ENCODE measurements around the gene KIF17.

Gene KIF17

GRCh38 chr1:20709868-20710267 lies 7.9 kb downstream of the KIF17 start:
- no peak for DNase-seq

- no peak for DNase-seq
Measured at GRCh38 chr1:20708891-20709290, 8.9 kb downstream of the KIF17 start.

DNA sequence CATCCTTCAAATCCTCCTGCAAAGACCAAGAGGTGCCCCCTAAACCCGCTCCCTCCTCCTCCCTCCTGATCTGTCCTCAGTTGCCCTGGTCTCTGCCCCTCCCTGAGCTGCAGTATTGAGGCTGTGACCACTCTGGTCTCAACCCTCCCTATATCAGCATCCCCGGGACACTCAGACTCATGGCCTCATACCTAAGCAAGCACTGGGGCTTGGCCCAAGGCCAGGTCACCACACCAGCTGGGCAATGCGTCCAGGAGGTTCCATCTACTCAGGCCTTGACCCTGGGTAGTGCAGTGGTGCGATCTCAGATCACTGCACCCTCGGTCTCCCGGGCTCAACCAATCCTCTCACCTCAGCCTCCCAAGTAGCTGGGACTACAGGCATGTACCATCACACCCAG lies 9.8 kb downstream of the KIF17 start:
- DNase-seq, result no peak

- no peak for DNase-seq
Measured at GRCh38 chr1:20706841-20707240, 11.0 kb downstream of the KIF17 start.

GRCh38 chr1:20705203-20705755 lies 12.5 kb downstream of the KIF17 start:
- DNase-seq, result no peak

- no peak for DNase-seq
Measured at GRCh38 chr1:20704390-20705202, 13.2 kb downstream of the KIF17 start.

GRCh38 chr1:20703124-20703756 lies 14.6 kb downstream of the KIF17 start:
- no peak for DNase-seq

DNA sequence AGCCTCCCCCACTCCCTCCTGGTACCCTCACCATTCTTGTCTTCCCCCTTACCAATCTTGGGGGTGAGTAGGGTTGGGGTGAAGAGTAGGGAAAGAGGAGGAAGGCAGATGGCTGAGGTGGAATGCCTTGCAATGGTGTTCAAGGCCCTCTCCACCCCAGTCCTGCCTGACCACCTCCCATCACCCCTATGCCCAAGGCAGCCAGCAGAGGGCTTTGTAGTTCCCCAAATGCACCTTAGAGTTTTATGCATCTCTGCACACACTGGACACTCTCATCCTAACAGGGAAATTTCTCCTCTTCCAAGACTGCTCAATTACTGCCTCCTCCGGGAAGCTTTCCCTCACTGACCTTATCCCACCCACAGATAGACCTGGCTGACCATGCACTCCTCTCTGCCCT lies 15.4 kb downstream of the KIF17 start:
- no peak for DNase-seq

GRCh38 chr1:20701847-20702246 lies 16.0 kb downstream of the KIF17 start:
- no peak for DNase-seq

- no peak for DNase-seq
Measured at GRCh38 chr1:20701446-20701845, 16.4 kb downstream of the KIF17 start.

DNA sequence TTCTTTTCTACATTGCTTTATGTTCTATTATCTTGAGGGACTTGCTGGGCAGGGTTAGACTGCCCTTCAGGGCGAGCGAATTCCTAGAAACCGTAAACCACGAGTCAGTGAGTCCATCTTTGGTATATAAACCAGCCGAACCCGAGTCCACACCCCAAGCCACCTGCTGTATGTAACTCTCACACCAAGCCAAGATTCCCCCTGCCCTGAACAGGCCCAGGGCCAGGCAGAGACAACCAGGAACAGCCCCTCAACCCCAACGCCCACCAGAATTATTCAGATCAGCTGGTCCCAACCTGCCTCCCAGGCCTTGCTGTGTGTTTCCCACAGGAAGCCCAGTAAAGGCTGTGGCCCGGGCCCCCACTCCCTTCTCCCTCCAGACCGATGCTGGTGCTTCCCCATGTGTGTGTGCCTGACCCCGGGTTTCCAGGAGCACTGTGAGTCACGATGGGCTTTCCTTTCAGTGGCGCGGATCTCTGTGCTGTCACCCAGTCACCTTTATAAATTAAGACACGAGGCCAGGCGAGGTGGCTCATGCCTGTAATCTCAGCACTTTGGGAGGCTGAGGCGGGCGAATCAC lies 17.1 kb downstream of the KIF17 start:
- DNase-seq, result no peak

GRCh38 chr1:20699558-20699957 lies 18.2 kb downstream of the KIF17 start:
- DNase-seq, result no peak

- DNase-seq, result no peak
Measured at GRCh38 chr1:20698195-20698910, 19.5 kb downstream of the KIF17 start.

- DNase-seq, result no peak
Measured at GRCh38 chr1:20697563-20697962, 20.2 kb downstream of the KIF17 start.

DNA sequence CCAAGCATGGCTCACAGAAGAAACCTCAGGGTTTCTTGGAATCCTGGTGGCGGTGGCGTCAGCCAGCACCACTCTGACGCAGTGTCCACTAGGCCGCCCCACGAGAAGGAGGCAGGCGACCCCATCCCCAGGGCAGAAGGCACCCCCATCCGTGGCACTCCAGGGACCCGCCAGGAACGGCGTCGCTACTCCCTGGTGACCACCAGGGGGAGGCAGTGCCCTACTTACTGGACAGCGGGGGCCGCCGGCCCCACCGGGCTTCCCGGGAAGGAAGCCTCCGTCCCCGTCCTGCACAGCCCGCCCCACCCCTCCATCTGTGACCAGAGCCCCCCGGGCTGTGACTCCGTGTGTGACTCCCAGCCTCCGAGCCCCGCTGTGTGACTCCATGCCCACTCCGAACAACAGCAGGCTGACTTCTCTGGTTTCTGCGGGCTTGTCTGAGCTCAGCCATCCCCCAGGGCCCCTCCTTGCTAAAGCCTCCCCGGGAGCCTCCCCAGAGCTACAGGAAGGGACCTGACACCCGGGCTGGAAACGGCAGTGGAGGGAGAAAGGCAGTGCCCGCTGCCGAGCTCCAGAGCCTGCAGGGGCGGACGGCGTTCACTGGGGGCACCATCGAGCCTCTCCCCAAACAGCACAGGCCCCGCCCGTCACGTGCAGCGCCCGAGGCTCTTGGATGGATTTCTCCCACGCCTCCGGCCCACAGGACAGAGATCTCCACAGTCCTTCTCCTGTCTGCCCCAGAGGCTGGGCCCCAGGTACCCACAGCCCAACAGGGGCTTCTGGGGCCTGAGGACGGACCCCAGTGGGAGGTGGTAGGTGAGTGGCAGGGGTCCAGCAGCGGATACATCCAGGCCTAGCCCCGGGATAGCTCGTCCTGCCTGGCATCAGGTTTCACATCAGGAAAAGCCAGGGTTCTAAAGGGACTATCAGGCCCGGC lies 21.1 kb downstream of the KIF17 start:
- peak; percentile 86 for DNase-seq

- no peak for DNase-seq
Measured at GRCh38 chr1:20695515-20695914, 22.3 kb downstream of the KIF17 start.

- no peak for DNase-seq
Measured at GRCh38 chr1:20693623-20694022, 24.2 kb downstream of the KIF17 start.

DNA sequence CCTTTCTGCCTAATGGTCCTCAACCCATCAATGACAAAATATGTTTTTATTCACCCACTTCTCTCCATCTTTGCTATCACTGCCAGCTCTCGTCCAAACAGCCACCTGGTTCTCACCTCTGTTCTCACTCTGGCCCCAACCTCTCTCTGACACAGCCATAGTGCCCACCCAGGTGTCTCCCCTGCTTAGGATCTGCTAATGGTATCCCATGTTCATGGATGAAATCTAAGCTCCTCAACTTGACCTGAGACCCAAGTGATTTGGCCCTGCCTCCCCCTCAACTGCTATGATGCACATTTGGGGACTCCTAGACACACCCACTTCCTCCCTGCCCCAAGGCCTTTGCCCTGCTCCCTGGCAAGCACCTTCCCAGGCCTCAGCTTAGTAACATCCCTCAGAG lies 25.9 kb downstream of the KIF17 start:
- DNase-seq, result no peak

- no peak for DNase-seq
Measured at GRCh38 chr1:20689645-20690056, 28.2 kb downstream of the KIF17 start.

- DNase-seq, result no peak
Measured at GRCh38 chr1:20686883-20687725, 30.7 kb downstream of the KIF17 start.

DNA sequence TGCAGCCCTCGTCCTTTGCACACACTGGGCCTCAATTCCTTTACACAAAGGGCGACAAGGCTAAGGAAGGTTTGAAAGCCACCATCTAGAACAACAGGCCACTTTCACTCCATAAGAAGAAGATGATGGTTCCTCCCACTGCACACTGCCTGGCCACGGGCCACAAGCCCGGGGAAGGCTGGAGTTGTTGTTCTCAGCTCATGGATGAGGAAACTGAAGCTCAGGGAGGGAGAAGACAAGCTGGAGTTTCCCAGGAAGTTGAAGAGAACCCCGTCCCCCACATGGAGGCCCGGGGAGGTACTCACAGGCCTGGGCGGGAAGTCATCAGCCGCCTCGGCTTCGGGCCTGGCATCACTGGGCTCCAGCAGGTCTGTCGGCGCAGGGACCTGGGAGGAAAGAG lies 32.1 kb downstream of the KIF17 start:
- DNase-seq, result no peak

All from activated CD4-positive, alpha-beta T cell treated with anti-CD3 and anti-CD28 coated beads for 48 hours (primary cell).